Fibroblast of the aortic adventitia (primary cell): ENCODE results near the gene ZNF385B. TPM values are rescaled to one million over a fixed set of nuclear protein-coding genes. Genes with fewer than 3 reads are reported as not detected.

Experiments
- DNase-seq: peaks from one replicate; pipeline ENCODE4 v3.0.0-alpha.2; 2010; ENCODE audit warnings: low read depth
- H3K4me3 ChIP-seq: 2 replicates; pipeline ENCODE4 v1.5.1; 2011; ENCODE audit warnings: low read depth, mild to moderate bottlenecking, control low read depth, low read length, moderate library complexity
- total RNA-seq: library from RNA; depleted of rRNA; stranded (reverse); fragments of >200 nt; gene quantifications from 2 replicates; pipeline ENCODE4 v1.2.3, GENCODE V29; 2012; ENCODE audit warnings: low replicate concordance
- TF ChIP-seq, protein P1 (sequence below): IDR thresholded peaks from 2 replicates; pipeline ENCODE4 v1.5.1; 2011; ENCODE audit warnings: mild to moderate bottlenecking, low read length, control low read depth, inconsistent platforms; ENCODE audit not compliant: insufficient read depth

Gene ZNF385B
- total RNA-seq, 1 donor, result 4.8 TPM

DNA sequence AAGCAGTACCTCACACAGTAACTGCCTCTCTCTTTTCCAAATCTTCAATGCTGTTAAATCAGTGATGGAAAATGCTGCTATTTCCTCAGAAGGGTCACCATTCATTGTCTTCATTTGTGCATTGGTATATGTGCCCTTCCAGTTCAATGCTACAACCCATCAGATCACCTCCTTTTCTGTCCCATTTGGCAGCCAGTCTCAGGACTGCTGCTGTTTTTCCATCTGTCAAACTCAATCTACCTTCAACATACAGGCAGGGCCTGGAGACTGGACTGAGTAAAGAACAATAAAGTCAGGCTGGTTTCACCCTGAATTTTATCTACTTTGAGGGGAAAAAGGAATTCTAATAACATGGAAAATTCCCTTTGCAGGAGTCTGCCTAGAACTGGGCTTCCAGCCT is 17.9 kb downstream of the ZNF385B start:
- H3K4me3 ChIP-seq, result no peak overlapping the region
- TF ChIP-seq, protein P1, sequence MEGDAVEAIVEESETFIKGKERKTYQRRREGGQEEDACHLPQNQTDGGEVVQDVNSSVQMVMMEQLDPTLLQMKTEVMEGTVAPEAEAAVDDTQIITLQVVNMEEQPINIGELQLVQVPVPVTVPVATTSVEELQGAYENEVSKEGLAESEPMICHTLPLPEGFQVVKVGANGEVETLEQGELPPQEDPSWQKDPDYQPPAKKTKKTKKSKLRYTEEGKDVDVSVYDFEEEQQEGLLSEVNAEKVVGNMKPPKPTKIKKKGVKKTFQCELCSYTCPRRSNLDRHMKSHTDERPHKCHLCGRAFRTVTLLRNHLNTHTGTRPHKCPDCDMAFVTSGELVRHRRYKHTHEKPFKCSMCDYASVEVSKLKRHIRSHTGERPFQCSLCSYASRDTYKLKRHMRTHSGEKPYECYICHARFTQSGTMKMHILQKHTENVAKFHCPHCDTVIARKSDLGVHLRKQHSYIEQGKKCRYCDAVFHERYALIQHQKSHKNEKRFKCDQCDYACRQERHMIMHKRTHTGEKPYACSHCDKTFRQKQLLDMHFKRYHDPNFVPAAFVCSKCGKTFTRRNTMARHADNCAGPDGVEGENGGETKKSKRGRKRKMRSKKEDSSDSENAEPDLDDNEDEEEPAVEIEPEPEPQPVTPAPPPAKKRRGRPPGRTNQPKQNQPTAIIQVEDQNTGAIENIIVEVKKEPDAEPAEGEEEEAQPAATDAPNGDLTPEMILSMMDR, result no peak
- no peak for DNase-seq

DNA sequence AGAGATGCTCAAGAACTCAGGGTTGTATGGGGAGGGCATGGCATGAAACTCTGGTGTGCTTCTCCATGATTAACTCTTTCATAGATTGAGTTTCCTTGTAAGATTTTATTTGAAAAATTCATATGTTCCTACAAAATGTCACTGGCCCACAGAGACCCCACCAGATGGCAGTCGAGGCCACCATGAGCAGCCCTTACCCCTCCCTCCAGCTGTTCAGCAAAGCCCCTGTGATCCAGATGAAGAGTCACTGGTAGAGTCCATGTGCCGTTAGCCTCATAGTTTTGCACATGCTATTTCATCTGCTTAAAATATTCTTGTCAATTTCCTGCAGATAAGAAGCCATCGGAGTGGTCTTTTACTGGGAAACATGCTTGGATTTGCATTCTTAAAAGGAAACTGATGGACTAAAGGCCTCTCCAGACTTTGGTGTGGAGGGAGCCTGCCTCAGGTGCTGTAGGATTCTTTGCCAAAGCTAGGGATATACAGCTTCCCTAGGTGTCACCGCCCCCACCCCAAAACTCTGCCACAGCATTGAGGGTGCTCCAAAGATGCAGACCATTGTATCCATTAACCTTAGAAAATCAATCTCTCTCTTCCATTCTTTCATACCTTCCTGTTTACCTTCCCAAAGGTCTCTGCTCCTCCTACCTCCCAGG is 18.8 kb downstream of the ZNF385B start:
- peak; percentile 49 for DNase-seq
- H3K4me3 ChIP-seq, result no peak overlapping the region
- TF ChIP-seq, protein P1, result peak; percentile 61

DNA sequence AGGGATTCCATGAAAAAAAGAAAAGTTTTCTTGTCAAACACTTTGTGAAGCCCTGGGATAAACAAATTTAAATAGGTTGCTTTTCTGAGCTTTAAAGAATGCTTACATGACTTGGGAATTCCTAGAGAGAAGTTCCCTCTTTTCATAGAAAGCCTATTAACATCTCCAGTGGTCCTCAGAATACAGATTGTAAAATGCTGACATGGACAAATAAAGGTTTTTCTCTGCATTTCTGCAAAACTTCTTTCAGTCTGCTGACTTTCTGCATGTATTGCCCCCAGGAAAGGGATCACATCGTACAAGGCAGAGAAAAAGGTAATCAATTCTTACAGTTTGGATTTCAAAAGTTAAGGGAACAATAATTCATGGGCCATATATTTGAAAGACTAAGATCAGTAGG is 20.6 kb downstream of the ZNF385B start:
- no peak overlapping the region for H3K4me3 ChIP-seq
- TF ChIP-seq, protein P1, result no peak
- DNase-seq, result no peak

DNA sequence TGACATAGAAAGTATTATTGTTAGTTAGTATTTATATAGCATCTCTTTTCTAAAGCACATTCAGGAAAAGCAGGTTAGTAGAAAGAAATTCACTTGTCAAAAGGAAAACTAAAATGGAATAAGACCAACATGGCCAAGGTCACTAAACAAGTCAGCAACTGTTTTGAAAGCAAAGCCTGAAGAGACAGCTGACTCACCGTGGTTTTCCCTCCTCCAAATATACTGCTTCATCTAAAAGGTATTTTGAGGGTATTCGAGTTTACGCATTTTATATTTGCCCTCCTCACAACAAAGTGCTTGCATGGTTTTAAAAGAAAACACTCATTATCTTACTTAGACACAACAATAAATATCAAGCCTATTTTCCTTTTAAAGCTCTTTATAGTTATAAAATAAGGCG is 24.0 kb downstream of the ZNF385B start:
- H3K4me3 ChIP-seq, result no peak overlapping the region
- peak; percentile 52 for DNase-seq
- TF ChIP-seq, protein P1, result no peak

DNA sequence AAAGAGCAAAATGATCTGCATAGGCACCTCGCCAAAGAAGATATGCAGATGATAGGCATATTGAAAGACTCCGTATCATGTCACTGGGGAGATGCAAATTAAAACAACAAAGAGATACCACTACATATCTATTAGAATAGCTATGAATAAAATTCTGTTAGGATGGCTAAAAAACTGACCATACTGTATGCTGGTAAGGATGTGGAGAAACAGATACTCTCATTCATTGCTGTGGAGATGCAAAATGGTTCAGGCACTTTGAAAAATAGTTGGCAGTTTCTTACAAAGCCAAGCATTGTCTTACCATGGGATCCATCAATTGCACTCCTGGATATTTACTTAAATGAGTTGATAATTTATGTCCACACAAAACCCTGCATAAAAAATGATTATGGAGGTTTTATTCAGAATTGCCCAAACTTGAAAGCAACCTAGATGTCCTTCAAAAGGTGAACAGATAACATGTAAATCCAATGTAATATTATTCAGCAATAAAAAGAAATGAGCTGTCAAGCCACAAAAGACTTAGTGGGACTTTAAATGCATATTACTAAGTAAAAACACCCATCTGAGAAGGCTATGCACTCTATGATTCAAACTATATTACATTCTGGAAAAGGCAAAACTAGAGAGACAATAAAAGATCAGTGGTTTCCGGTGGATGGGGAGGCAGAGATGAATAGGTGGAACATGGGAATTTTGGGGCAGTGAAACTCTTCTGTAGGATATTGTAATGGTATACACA is 31.2 kb downstream of the ZNF385B start:
- TF ChIP-seq, protein P1, result no peak
- no peak for DNase-seq
- no peak overlapping the region for H3K4me3 ChIP-seq

DNA sequence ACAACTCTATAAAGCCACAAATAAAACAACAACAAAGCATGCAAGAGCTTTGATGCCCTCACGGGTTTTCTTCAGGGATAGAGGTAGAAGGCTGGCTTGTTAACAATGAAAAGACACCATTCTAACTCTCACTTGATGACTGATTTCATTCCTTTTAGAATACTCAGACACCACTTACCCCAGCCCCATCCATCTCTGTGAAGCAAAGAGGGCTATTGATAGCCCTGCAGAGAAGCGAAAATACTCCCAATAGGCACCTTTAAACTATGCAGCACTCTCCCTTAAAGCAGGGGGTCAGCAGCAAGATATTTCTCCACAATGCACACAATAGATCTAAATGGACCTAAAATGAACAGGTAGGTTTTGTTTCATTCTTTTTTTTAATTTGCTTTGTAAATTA is 35.1 kb downstream of the ZNF385B start:
- no peak for DNase-seq
- TF ChIP-seq, protein P1, result no peak
- H3K4me3 ChIP-seq, result no peak overlapping the region

DNA sequence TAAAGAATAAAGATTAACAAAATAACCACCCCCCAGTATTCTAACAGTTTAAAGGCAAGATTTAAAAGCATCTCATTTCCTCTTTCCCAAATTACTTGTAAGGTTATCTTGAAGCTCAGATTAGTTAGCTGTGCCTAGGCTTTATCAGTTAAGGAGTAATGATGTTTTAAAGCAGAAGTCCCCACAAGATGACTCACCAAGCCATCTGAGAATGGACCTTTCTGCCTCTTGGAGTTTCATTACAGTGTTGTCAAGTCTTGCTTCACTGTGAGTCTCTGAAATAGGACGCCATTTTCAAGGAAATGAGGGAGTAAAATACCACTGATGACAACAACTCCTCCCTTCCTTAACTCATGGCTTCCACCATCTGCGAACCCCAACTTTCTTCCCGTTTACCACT is 35.9 kb downstream of the ZNF385B start:
- DNase-seq, result peak; percentile 10
- no peak overlapping the region for H3K4me3 ChIP-seq
- TF ChIP-seq, protein P1, result no peak
